IMR-90 (cell line): ENCODE measurements around the gene LMTK2.

Experiments
- BHLHE40 ChIP-seq: fragments of 150-350 bp; IDR thresholded peaks from 2 replicates; pipeline ENCODE4 v1.6.1; 2016; ENCODE audit warnings: mild to moderate bottlenecking, low read depth, low read length
- CEBPB ChIP-seq: IDR thresholded peaks from 2 replicates; pipeline ENCODE4 v1.6.1; 2012; ENCODE audit warnings: low read depth, low read length, improper control_type of control experiment
- CHD1 ChIP-seq: IDR thresholded peaks from 2 replicates; pipeline ENCODE4 v1.6.1; 2012; ENCODE audit warnings: low read depth, low read length, improper control_type of control experiment
- MAFK ChIP-seq: IDR thresholded peaks from 2 replicates; pipeline ENCODE4 v1.6.1; 2012; ENCODE audit warnings: low read depth, low read length, improper control_type of control experiment
- MAZ ChIP-seq: IDR thresholded peaks from 2 replicates; pipeline ENCODE4 v1.6.1; 2012; ENCODE audit warnings: low read depth, mild to moderate bottlenecking, low read length, improper control_type of control experiment, moderate library complexity, borderline replicate concordance
- MXI1 ChIP-seq: IDR thresholded peaks from 2 replicates; pipeline ENCODE4 v1.6.1; 2012; ENCODE audit warnings: low read depth, mild to moderate bottlenecking, low read length, moderate library complexity, borderline replicate concordance
- POLR2A ChIP-seq: IDR thresholded peaks from 2 replicates; pipeline ENCODE4 v1.6.1; 2012; ENCODE audit warnings: mild to moderate bottlenecking, low read depth, low read length
- TF ChIP-seq, protein P1 (sequence below): conservative IDR thresholded peaks from 2 replicates; pipeline ENCODE4 v1.5.1; 2012; ENCODE audit warnings: mild to moderate bottlenecking, low read depth, low read length, improper control_type of control experiment
- TF ChIP-seq, protein P2 (sequence below): fragments of 150-350 bp; IDR thresholded peaks from 2 replicates; pipeline ENCODE4 v1.6.1; 2017; ENCODE audit warnings: mild to moderate bottlenecking, antibody characterized with exemption, low read length, low read depth
- TF ChIP-seq, protein P3 (sequence below): fragments of 150-350 bp; IDR thresholded peaks from 2 replicates; pipeline ENCODE4 v1.6.1; 2016; ENCODE audit warnings: low read depth, mild to moderate bottlenecking, low read length, moderate library complexity, borderline replicate concordance

DNA sequence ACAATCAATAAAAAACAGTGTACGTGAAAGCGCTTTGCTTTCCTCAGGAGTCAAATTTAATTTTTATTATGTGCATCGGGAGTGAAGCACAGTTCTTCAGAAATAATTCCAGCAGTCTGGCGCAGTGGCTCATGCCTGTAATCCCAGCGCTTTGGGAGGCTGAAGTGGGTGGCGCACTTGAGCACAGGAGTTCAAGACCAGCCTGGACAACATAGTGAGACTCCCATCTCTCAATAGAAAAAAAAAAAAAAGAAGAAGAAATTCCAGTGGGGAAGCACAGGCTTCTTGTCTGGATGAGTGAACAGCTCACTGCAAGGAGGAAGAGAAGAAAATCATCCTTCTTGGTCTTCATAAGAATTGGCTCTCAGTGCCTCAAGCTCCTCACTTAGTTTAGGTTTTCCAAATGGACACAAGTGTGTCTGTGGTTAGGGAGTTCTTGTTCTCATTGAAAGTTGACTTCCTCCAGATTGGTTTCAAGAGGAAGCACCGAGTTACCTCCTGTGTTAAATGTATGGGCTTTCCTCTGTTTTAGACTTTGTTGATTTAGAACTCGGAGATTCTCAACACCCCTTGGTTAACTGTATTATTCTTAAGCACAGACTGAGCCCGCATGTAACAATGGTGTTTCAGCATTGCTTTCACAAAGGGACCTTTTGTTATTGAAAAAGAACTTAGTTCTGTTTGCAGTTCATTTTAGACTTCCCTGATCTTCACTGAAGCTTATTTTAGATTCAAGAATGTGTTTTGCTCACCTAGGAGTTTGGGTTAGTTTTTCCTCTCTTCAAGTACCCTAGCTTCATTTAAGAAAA is 28.0 kb downstream of the LMTK2 start:
- TF ChIP-seq, protein P1, sequence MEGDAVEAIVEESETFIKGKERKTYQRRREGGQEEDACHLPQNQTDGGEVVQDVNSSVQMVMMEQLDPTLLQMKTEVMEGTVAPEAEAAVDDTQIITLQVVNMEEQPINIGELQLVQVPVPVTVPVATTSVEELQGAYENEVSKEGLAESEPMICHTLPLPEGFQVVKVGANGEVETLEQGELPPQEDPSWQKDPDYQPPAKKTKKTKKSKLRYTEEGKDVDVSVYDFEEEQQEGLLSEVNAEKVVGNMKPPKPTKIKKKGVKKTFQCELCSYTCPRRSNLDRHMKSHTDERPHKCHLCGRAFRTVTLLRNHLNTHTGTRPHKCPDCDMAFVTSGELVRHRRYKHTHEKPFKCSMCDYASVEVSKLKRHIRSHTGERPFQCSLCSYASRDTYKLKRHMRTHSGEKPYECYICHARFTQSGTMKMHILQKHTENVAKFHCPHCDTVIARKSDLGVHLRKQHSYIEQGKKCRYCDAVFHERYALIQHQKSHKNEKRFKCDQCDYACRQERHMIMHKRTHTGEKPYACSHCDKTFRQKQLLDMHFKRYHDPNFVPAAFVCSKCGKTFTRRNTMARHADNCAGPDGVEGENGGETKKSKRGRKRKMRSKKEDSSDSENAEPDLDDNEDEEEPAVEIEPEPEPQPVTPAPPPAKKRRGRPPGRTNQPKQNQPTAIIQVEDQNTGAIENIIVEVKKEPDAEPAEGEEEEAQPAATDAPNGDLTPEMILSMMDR: no peak
- no peak for TF ChIP-seq POLR2A
- TF ChIP-seq, protein P2, sequence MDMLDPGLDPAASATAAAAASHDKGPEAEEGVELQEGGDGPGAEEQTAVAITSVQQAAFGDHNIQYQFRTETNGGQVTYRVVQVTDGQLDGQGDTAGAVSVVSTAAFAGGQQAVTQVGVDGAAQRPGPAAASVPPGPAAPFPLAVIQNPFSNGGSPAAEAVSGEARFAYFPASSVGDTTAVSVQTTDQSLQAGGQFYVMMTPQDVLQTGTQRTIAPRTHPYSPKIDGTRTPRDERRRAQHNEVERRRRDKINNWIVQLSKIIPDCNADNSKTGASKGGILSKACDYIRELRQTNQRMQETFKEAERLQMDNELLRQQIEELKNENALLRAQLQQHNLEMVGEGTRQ: no peak
- no peak for TF ChIP-seq CEBPB
- TF ChIP-seq CHD1: no peak
- TF ChIP-seq MXI1: no peak
- TF ChIP-seq, protein P3, sequence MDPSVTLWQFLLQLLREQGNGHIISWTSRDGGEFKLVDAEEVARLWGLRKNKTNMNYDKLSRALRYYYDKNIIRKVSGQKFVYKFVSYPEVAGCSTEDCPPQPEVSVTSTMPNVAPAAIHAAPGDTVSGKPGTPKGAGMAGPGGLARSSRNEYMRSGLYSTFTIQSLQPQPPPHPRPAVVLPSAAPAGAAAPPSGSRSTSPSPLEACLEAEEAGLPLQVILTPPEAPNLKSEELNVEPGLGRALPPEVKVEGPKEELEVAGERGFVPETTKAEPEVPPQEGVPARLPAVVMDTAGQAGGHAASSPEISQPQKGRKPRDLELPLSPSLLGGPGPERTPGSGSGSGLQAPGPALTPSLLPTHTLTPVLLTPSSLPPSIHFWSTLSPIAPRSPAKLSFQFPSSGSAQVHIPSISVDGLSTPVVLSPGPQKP: no peak
- TF ChIP-seq MAZ: no peak
- TF ChIP-seq MAFK: no peak
- no peak for TF ChIP-seq BHLHE40
